HL-60 (cell line): Measurements from ENCODE around the gene GPR146.

Experiments
- DNase-seq, 2 experiments: peaks; one replicate each; pipeline ENCODE4 v3.0.0-alpha.2; 2010 to 2020; ENCODE audit warnings: low read depth in 1 of 2, low spot score in 1 of 2
- H3K27ac ChIP-seq: fragments of 250-450 bp; sonication (Bioruptor Pico); replicated peaks from 2 replicates; pipeline ENCODE4 v1.5.1; 2020; ENCODE audit warnings: mild to moderate bottlenecking, moderate library complexity
- H3K27me3 ChIP-seq: fragments of 250-450 bp; sonication (Bioruptor Pico); 2 replicates; pipeline ENCODE4 v1.5.1; 2021; ENCODE audit warnings: mild to moderate bottlenecking, moderate library complexity; ENCODE audit not compliant: insufficient read depth, poor library complexity, severe bottlenecking
- H3K4me3 ChIP-seq: replicated peaks from 2 replicates; pipeline ENCODE4 v1.5.1; 2011; ENCODE audit warnings: mild to moderate bottlenecking, control low read depth, low read length; ENCODE audit not compliant: insufficient read depth
- GABPA ChIP-seq: IDR thresholded peaks from 2 replicates; pipeline ENCODE4 v1.6.1; 2012; ENCODE audit warnings: low read depth
- POLR2AphosphoS5 ChIP-seq: IDR thresholded peaks from 2 replicates; pipeline ENCODE4 v1.6.1; 2012; ENCODE audit warnings: low read depth
- SPI1 ChIP-seq: IDR thresholded peaks from 2 replicates; pipeline ENCODE4 v1.6.1; 2012; ENCODE audit warnings: low read depth, mild to moderate bottlenecking, borderline replicate concordance
- TF ChIP-seq, protein P1 (sequence below): IDR thresholded peaks from one replicate; pipeline ENCODE4 v1.5.1; 2011; ENCODE audit warnings: low read length, control low read depth, inconsistent platforms; ENCODE audit not compliant: insufficient read depth
- TF ChIP-seq, protein P2 (sequence below): IDR thresholded peaks from 2 replicates; pipeline ENCODE4 v1.6.1; 2012; ENCODE audit warnings: low read depth; ENCODE audit not compliant: insufficient replicate concordance

The GPR146 gene

DNA sequence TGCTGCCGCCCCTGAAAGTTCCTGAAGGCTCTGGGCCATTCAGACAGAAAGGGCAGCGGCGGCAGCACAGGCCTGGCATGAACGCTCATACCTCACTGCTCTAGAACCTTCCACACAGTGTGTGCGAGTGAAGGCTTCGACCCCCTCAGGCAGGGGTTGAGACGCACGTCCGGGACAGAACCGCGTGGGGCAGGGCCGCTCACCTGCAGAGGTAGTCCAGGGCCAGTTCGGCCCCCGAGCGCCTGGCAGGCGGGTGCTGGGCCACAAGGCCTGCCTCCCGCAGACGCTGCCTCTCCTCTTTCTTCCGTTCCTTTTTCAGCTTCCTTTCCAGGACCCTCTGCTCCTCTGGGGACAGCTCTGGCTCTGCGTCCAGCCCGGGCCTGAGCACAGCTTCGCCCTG is 34.6 kb upstream of the GPR146 start:
- Histone ChIP-seq H3K27ac (no peak overlapping the region), H3K4me3 (no peak overlapping the region), H3K27me3 (no peaks in the 10 kb centered on the region)
- no peak for DNase-seq
- no peak for TF ChIP-seq SPI1
- TF ChIP-seq GABPA, result no peak
- no peak for TF ChIP-seq POLR2AphosphoS5
- TF ChIP-seq, protein P1, sequence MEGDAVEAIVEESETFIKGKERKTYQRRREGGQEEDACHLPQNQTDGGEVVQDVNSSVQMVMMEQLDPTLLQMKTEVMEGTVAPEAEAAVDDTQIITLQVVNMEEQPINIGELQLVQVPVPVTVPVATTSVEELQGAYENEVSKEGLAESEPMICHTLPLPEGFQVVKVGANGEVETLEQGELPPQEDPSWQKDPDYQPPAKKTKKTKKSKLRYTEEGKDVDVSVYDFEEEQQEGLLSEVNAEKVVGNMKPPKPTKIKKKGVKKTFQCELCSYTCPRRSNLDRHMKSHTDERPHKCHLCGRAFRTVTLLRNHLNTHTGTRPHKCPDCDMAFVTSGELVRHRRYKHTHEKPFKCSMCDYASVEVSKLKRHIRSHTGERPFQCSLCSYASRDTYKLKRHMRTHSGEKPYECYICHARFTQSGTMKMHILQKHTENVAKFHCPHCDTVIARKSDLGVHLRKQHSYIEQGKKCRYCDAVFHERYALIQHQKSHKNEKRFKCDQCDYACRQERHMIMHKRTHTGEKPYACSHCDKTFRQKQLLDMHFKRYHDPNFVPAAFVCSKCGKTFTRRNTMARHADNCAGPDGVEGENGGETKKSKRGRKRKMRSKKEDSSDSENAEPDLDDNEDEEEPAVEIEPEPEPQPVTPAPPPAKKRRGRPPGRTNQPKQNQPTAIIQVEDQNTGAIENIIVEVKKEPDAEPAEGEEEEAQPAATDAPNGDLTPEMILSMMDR, result no peak
- TF ChIP-seq, protein P2, sequence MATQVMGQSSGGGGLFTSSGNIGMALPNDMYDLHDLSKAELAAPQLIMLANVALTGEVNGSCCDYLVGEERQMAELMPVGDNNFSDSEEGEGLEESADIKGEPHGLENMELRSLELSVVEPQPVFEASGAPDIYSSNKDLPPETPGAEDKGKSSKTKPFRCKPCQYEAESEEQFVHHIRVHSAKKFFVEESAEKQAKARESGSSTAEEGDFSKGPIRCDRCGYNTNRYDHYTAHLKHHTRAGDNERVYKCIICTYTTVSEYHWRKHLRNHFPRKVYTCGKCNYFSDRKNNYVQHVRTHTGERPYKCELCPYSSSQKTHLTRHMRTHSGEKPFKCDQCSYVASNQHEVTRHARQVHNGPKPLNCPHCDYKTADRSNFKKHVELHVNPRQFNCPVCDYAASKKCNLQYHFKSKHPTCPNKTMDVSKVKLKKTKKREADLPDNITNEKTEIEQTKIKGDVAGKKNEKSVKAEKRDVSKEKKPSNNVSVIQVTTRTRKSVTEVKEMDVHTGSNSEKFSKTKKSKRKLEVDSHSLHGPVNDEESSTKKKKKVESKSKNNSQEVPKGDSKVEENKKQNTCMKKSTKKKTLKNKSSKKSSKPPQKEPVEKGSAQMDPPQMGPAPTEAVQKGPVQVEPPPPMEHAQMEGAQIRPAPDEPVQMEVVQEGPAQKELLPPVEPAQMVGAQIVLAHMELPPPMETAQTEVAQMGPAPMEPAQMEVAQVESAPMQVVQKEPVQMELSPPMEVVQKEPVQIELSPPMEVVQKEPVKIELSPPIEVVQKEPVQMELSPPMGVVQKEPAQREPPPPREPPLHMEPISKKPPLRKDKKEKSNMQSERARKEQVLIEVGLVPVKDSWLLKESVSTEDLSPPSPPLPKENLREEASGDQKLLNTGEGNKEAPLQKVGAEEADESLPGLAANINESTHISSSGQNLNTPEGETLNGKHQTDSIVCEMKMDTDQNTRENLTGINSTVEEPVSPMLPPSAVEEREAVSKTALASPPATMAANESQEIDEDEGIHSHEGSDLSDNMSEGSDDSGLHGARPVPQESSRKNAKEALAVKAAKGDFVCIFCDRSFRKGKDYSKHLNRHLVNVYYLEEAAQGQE, result no peak

DNA sequence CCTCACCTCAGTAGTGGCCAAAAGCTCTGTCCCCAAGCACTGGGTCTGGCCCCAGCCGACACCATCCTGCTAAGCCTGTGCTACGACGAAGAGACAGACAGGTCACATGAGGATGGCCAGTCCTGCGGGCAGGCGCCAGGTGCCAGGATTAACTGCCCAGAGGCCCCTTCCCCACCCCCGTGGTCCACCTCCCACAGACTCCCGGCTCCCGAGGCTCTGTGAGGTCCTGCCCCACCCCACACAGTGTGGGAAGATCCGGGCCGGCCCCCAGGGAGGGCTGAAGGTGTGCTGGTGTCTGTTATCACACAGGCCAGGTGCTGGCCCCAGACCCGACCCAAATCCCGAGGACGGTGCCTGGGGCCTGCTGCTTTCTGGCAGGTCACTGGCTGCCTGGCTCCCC is 34.1 kb upstream of the GPR146 start:
- no peak overlapping the region for H3K4me3 ChIP-seq
- H3K27me3 ChIP-seq, result no peaks in the 10 kb centered on the region
- TF ChIP-seq, protein P2, result no peak
- TF ChIP-seq GABPA, result no peak
- TF ChIP-seq, protein P1, result no peak
- no peak for TF ChIP-seq POLR2AphosphoS5
- no peak for TF ChIP-seq SPI1

DNA sequence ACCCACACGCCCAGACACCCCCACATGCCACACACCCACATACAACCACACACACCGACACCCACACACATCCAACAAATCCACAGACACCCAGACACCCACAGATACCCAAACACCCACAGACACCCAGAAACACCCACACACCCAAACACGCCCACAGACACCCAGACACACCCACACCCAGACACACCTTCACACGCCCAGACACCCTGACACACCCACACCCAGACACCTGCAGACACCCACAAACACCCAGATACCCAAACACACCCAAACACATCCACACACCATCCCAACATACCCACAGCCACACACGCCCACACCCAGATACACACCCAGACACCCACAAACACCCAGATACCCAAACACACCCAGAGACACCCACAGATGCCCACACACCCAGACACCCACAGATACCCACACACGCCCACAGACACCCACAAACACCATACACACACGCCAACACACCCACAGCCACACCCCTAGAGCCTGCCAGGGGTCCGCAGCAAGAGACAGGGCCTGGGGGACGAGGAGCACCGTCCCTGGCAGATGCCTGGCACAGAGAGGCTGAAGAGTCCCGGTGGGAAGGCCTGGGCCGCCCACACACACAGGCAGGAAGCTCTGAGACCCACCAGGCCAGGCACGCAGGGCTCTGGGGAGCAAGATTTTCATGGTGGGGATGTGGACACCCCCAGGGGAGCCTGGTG is 32.9 kb upstream of the GPR146 start:
- H3K4me3 ChIP-seq, result no peak overlapping the region
- H3K27me3 ChIP-seq, result no peaks in the 10 kb centered on the region
- TF ChIP-seq, protein P1, result no peak
- TF ChIP-seq, protein P2, result no peak
- TF ChIP-seq GABPA, result no peak
- TF ChIP-seq SPI1, result no peak
- TF ChIP-seq POLR2AphosphoS5, result no peak
- DNase-seq, result no peak
- no peak overlapping the region for H3K27ac ChIP-seq

More for the DNA sequence above, 34.1 kb upstream of the GPR146 start:
- H3K27ac ChIP-seq, result no peak overlapping the region
- DNase-seq, result no peak
